Sigmoid colon (tissue), 7 donors: Measurements from ENCODE around the gene SH3BP5. TPM values are rescaled to one million over a fixed set of nuclear protein-coding genes. Genes with fewer than 3 reads are reported as not detected.

Source experiments
- DNase-seq: peaks from one replicate; pipeline ENCODE4 v3.0.0-alpha.2; 2019
- H3K27ac ChIP-seq, 4 donors: fragments of 200-600 bp; sonication (generic); one replicate each; pipeline ENCODE4 v1.5.1; 2016 to 2019; ENCODE audit warnings: mild to moderate bottlenecking in 1 of 4
- H3K27me3 ChIP-seq, 3 donors: fragments of 200-600 bp; sonication (generic); one replicate each; pipeline ENCODE4 v1.5.1; 2019; ENCODE audit warnings: mild to moderate bottlenecking in 1 of 3
- H3K36me3 ChIP-seq, 4 donors: fragments of 200-600 bp; sonication (generic); one replicate each; pipeline ENCODE4 v1.5.1; 2016 to 2019
- H3K4me1 ChIP-seq, 4 donors: fragments of 200-600 bp; sonication (generic); one replicate each; pipeline ENCODE4 v1.5.1; 2017 to 2019
- H3K4me3 ChIP-seq, 4 donors: fragments of 200-600 bp; sonication (generic); one replicate each; pipeline ENCODE4 v1.5.1; 2017 to 2019; ENCODE audit warnings: mild to moderate bottlenecking in 2 of 4, moderate library complexity in 1 of 4
- H3K9me3 ChIP-seq, 4 donors: fragments of 200-600 bp in 3 of 4; sonication (generic) in 3 of 4; one replicate each; pipeline versions ENCODE4 v1.5.1 to v1.6.1; 2013 to 2019
- EP300 ChIP-seq, 4 donors: sonication (generic); formaldehyde crosslinking; IDR thresholded peaks; one replicate each; pipeline ENCODE4 v1.6.1; 2017; ENCODE audit warnings: antibody characterized with exemption in 4 of 4
- POLR2A ChIP-seq, 2 donors: fragments of 450-650 bp; IDR thresholded peaks; one replicate each; pipeline ENCODE4 v1.6.1; 2016; ENCODE audit warnings: antibody characterized with exemption in 2 of 2, mild to moderate bottlenecking in 2 of 2, moderate library complexity in 2 of 2
- POLR2AphosphoS5 ChIP-seq, 4 donors: sonication (generic); formaldehyde crosslinking; IDR thresholded peaks; one replicate each; pipeline ENCODE4 v1.6.1; 2017; ENCODE audit warnings: antibody characterized with exemption in 4 of 4
- WGBS, 2 donors: extraction: QIAGEN DNeasy Blood & Tissue Kit; methylation state at CpG; one replicate each; pipeline ENCODE4 v1.1.7; 2013; 5-methylcytosine and 5-hydroxymethylcytosine counted together
- intact Hi-C: fragments of 100-400 bp; cut with DNase I; formaldehyde crosslinking; loops from one replicate; pipeline ENCODE4 v1.15.1; 2023
- polyA plus RNA-seq, 3 donors: library from polyadenylated mRNA; stranded (reverse); fragments of 200-250 nt; gene quantifications; one replicate each; pipeline ENCODE4 v1.2.3, GENCODE V29; 2013
- total RNA-seq, 4 donors: library from RNA; depleted of rRNA; stranded (reverse); fragments of >200 nt; gene quantifications; one replicate each; pipeline ENCODE4 v1.1.0, GENCODE V29; 2016
- TF ChIP-seq, protein P1 (sequence below), 4 experiments: fragments of 450-650 bp in 3 of 4; fragments of 200-600 bp in 1 of 4; IDR thresholded peaks; one replicate each; pipeline ENCODE4 v1.5.1; 2016 to 2019; ENCODE audit warnings: antibody characterized with exemption in 4 of 4, mild to moderate bottlenecking in 3 of 4, moderate library complexity in 2 of 4
- donor health status: healthy with polysubstance abuse.
- donor health status: Bipolar disorder and iron deficiency.
- donor health status: healthy.

Gene SH3BP5
- total and polyA plus RNA-seq, 7 donors, result 5.5 to 40.4 (median 31.2) TPM

DNA sequence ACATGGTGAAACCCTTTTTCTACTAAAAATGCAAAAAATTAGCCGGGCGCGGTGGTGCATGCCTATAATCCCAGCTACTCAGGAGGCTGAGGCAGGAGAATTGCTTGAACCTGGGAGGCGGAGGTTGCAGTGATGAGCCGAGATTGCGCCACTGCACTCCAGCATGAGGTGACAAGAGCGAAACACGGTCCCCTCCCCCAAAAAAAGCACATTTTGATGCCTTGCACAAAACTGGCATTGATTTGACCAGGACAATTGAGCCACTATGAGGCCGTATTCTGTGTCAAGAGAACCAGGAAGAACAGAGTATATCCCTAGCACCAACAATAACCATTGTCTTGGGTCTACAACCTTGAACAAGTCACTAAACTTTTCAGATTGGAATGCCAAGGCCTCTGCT lies 50.6 kb downstream of the SH3BP5 start:
- Histone ChIP-seq H3K27me3 (no peaks in the 10 kb centered on the region), H3K9me3 (no peaks in the 10 kb centered on the region), H3K27ac (no peak overlapping the region), H3K4me3 (no peak overlapping the region), H3K36me3 (no peaks in the 10 kb centered on the region), H3K4me1 (peaks cover 0 to 7% (median 4%) of the 10 kb centered on the region in 4 donors)
- TF ChIP-seq POLR2A (IDR thresholded peaks at IDR 0.05) (no peak), POLR2AphosphoS5 (IDR thresholded peaks at IDR 0.05) (no peak), EP300 (IDR thresholded peaks at IDR 0.05) (no peak)
- TF ChIP-seq, protein P1, sequence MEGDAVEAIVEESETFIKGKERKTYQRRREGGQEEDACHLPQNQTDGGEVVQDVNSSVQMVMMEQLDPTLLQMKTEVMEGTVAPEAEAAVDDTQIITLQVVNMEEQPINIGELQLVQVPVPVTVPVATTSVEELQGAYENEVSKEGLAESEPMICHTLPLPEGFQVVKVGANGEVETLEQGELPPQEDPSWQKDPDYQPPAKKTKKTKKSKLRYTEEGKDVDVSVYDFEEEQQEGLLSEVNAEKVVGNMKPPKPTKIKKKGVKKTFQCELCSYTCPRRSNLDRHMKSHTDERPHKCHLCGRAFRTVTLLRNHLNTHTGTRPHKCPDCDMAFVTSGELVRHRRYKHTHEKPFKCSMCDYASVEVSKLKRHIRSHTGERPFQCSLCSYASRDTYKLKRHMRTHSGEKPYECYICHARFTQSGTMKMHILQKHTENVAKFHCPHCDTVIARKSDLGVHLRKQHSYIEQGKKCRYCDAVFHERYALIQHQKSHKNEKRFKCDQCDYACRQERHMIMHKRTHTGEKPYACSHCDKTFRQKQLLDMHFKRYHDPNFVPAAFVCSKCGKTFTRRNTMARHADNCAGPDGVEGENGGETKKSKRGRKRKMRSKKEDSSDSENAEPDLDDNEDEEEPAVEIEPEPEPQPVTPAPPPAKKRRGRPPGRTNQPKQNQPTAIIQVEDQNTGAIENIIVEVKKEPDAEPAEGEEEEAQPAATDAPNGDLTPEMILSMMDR (IDR thresholded peaks at IDR 0.05), result no peak
- DNase-seq, result no peak
- WGBS, 2 donors, result 95 to 96% methylated on average over 9 of the region's 9 CpGs
- intact Hi-C loops, result no loop called here

DNA sequence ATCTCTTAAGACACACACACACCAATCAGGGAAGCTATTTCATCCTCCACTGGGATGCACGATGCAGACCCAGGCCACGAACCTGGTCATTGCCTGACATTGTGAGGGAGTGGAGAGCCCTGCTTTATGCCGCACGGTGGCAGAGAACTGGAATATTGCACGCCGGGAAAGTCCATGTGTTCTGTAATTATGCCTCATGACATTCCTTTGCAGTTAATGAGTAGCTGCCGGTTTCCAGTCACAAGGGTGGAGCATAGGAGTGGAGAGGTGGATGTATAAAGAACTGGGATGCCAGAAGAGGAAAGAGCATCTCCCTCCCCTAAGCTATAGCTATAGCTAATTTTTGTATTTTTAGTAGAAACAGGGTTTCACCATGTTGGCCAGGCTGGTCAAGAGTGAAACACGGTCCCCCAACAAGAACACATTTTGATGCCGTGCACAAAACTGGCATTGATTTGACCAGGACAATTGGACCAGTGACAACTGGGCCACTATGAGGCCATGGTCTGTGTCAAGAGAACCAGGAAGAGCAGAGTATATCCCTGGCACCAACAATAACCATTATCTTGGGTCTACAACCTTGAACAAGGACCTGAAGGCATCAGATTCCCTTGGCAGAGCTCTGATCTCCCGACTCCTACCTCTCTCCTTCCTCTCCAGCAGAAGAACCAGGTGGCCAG lies 51.4 kb downstream of the SH3BP5 start:
- Histone ChIP-seq H3K4me3 (no peak overlapping the region), H3K27me3 (no peaks in the 10 kb centered on the region), H3K27ac (no peak overlapping the region), H3K9me3 (no peaks in the 10 kb centered on the region), H3K36me3 (no peaks in the 10 kb centered on the region), H3K4me1 (peaks cover 0 to 7% (median 3%) of the 10 kb centered on the region in 4 donors)
- 47 to 78% methylated on average over 10 of the region's 10 CpGs for WGBS, 2 donors
- TF ChIP-seq EP300 (IDR thresholded peaks at IDR 0.05), result no peak
- TF ChIP-seq, protein P1 (IDR thresholded peaks at IDR 0.05), result no peak
- no peak for TF ChIP-seq POLR2AphosphoS5 (IDR thresholded peaks at IDR 0.05)
- TF ChIP-seq POLR2A (IDR thresholded peaks at IDR 0.05), result no peak
- DNase-seq, result no peak
- intact Hi-C loops, result no loop called here

DNA sequence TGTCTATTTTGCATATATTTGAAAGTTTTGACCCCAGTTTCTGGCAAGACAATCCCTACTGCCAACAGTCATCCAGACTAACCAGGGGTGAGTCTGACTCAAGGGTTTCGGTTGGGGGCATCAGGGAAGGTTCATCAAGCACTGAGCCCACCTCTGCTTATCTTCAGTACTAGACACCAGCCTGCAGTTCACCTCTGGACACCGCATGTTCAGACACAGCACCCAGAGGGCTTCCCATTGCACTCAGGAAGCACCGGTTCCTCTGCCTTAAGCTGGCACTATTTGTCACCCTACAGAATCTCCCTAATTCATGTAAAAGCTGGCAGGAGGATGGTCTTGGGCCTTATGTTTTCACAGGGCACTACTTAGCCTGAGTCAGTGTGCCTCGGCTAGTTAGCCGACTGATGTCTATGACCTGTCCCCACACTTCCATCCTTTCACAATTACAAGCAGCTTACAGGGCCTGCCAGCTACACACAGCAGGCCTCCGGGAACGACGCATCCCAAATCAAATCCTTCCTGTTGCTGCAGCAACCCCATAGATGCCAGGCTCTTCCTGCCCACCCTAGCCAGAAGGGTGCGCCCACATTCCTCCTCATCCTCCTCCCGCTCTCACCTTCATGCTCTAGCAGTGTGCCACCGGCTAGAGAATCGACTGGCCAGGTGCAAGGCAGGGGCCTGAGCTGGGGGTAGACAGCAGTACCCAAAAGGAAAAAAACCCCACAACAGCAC lies 52.5 kb downstream of the SH3BP5 start:
- peaks cover 0 to 7% (median 3%) of the 10 kb centered on the region in 4 donors for H3K4me1 ChIP-seq
- H3K36me3 ChIP-seq, result no peaks in the 10 kb centered on the region
- H3K9me3 ChIP-seq, result no peaks in the 10 kb centered on the region
- TF ChIP-seq POLR2AphosphoS5 (IDR thresholded peaks at IDR 0.05), result no peak
- no peak for TF ChIP-seq POLR2A (IDR thresholded peaks at IDR 0.05)
- TF ChIP-seq, protein P1 (IDR thresholded peaks at IDR 0.05), result no peak
- no peak for TF ChIP-seq EP300 (IDR thresholded peaks at IDR 0.05)
- no peak overlapping the region for H3K27ac ChIP-seq
- H3K27me3 ChIP-seq, result no peaks in the 10 kb centered on the region
- WGBS, 2 donors, result 89 to 94% methylated on average over 12 of the region's 12 CpGs
- intact Hi-C loops, result no loop called here
- H3K4me3 ChIP-seq, result no peak overlapping the region
- no peak for DNase-seq

DNA sequence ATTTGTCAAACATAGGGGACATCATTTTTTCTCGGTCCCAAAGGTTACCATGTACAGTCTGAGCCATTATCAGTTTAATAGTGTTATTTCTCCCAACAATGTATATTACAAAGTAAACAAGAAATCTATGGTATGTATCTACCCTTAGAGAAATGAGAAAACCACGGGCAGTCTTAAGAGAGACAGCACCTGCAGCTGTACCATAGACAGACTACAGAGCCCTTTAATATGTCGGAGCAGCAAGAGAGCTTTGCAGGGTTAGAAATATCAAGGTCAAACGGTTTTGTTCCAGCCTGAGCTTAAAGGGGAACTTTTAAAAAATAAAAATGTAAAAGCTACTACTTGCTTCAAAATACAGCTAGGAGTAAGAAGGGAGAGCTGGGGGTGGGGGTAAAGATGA lies 53.2 kb downstream of the SH3BP5 start:
- 74 to 76% methylated on average over 4 of the region's 4 CpGs for WGBS, 2 donors
- intact Hi-C loops, result no loop called here
- H3K4me3 ChIP-seq, result no peak overlapping the region
- DNase-seq, result no peak
- H3K9me3 ChIP-seq, result no peaks in the 10 kb centered on the region
- H3K27me3 ChIP-seq, result no peaks in the 10 kb centered on the region
- peaks cover 0 to 2% (median 0%) of the 10 kb centered on the region in 4 donors for H3K4me1 ChIP-seq
- H3K27ac ChIP-seq, result no peak overlapping the region
- TF ChIP-seq EP300 (IDR thresholded peaks at IDR 0.05) (no peak), POLR2A (IDR thresholded peaks at IDR 0.05) (no peak), POLR2AphosphoS5 (IDR thresholded peaks at IDR 0.05) (no peak)
- TF ChIP-seq, protein P1 (IDR thresholded peaks at IDR 0.05), result no peak
- H3K36me3 ChIP-seq, result no peaks in the 10 kb centered on the region
